Keratinocyte (primary cell): ENCODE results near the gene ZFYVE21.

Experiments used
- CTCF ChIP-seq, 3 experiments: IDR thresholded peaks in 1 of 3; conservative IDR thresholded peaks in 1 of 3; optimal IDR thresholded peaks in 1 of 3; 2 replicates in 2 of 3; 3 replicates in 1 of 3; pipeline versions ENCODE3 to v1.5.1; 2011; ENCODE audit warnings: low read length in 3 of 3, mild to moderate bottlenecking in 3 of 3, moderate library complexity in 2 of 3, control low read depth in 1 of 3, inconsistent platforms in 1 of 3; ENCODE audit not compliant: insufficient read depth in 2 of 3; ENCODE audit errors: extremely low read depth in 1 of 3
- EZH2 ChIP-seq: IDR thresholded peaks from one replicate; pipeline ENCODE4 v1.6.1; 2012; ENCODE audit warnings: inconsistent platforms, mild to moderate bottlenecking, low read length, moderate library complexity

- no peak for TF ChIP-seq CTCF (optimal IDR thresholded peaks at IDR 0.05 in 1 of 3, IDR thresholded peaks at IDR 0.05 in 1 of 3, conservative IDR thresholded peaks at IDR 0.05 in 1 of 3; ENCODE audit: extremely low read depth in 1 of 3, insufficient read depth in 2 of 3, low read length in 3 of 3)
- no peak for TF ChIP-seq EZH2
These were observed 38.2 kb downstream of the ZFYVE21 start for GRCh38 chr14:103753774-103754173.
